HL-60 (cell line): Measurements from ENCODE around the gene OSM.

ENCODE experiments used
- POLR2AphosphoS5 ChIP-seq: IDR thresholded peaks from 2 replicates; pipeline ENCODE4 v1.6.1; 2012; ENCODE audit warnings: low read depth
- TF ChIP-seq, protein P1 (sequence below): IDR thresholded peaks from one replicate; pipeline ENCODE4 v1.5.1; 2011; ENCODE audit warnings: low read length, control low read depth, inconsistent platforms; ENCODE audit not compliant: insufficient read depth

DNA sequence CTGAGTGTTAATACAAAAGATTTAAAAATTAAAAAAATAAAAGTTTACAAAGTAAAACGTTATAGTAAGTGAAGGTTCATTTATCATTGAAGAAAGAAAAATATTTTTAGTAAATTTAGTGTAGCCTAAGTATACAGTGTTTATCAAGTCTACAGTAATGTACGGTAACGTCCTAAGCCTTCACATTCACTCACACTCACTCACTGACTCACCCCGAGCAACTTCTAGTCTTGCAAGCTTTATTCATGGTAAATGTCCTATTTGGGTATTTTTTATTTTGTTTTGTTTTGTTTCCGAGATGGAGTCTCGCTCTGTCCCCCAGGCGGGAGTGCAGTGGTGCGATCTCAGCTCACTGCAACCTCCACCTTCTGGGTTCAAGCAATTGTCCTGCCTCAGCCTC is 13.9 kb upstream of the OSM start:
- TF ChIP-seq, protein P1, sequence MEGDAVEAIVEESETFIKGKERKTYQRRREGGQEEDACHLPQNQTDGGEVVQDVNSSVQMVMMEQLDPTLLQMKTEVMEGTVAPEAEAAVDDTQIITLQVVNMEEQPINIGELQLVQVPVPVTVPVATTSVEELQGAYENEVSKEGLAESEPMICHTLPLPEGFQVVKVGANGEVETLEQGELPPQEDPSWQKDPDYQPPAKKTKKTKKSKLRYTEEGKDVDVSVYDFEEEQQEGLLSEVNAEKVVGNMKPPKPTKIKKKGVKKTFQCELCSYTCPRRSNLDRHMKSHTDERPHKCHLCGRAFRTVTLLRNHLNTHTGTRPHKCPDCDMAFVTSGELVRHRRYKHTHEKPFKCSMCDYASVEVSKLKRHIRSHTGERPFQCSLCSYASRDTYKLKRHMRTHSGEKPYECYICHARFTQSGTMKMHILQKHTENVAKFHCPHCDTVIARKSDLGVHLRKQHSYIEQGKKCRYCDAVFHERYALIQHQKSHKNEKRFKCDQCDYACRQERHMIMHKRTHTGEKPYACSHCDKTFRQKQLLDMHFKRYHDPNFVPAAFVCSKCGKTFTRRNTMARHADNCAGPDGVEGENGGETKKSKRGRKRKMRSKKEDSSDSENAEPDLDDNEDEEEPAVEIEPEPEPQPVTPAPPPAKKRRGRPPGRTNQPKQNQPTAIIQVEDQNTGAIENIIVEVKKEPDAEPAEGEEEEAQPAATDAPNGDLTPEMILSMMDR = no peak
- TF ChIP-seq POLR2AphosphoS5 = no peak
